ENCODE results near the gene KIF17.

Gene KIF17

GRCh38 chr1:20657024-20657423 lies 60.8 kb downstream of the KIF17 start:
- no peak for DNase-seq

GRCh38 chr1:20654104-20654690 lies 63.6 kb downstream of the KIF17 start:
- no peak for DNase-seq

DNA sequence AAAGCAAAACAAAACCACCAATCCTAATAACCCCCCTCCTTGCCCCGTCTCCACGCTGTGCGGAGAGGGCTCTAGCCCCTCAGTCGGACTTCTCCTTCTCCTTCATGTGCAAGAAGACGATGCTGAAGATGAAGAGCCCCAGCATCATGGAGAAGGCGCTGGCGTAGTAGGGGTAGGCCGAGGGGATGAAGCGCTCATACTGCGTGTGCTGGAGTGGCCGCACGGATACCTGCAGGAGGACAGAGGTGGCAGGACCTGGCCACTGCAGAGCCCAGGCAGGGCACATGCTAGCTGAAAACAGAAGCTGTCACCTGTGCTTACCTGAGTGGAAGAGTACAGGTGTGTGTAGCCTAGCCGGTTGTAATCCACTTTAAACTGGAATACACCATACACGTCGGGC lies 65.5 kb downstream of the KIF17 start:
- no peak for DNase-seq

DNA sequence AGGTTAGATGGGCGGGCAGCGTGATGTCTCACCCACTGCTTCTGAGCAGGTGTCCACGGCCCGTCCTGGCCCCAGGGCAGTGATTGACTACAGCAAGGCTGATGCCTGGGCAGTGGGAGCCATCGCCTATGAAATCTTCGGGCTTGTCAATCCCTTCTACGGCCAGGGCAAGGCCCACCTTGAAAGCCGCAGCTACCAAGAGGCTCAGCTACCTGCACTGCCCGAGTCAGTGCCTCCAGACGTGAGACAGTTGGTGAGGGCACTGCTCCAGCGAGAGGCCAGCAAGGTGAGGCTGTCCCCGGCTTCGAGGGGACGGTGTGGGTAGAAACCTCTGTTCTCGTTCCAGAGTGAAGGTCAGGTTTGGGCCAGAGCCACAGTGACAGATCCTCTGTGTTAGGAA lies 68.9 kb downstream of the KIF17 start:
- DNase-seq = no peak

GRCh38 chr1:20648438-20648837 lies 69.4 kb downstream of the KIF17 start:
- DNase-seq = no peak

DNA sequence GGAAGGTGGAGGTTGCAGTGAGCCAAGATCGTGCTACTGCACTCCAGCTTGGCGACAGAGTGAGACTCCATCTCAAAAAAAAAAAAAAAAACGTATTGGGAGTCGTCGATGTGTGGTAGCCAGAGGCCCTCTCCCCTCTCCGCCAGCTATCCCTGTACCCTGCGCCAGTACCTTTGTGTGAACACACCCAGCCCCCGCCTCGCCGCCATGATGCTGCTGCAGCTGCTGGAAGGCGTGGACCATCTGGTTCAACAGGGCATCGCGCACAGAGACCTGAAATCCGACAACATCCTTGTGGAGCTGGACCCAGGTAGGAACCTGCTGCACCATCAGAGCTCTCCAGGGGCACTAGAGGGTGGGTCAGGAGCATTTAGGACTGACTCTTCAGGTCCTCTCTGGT lies 72.4 kb downstream of the KIF17 start:
- no peak for DNase-seq

- DNase-seq = no peak
These were observed 73.4 kb downstream of the KIF17 start for GRCh38 chr1:20644416-20644815.

- DNase-seq = no peak
These were observed 74.7 kb downstream of the KIF17 start for GRCh38 chr1:20643080-20643479.

- no peak for DNase-seq
These were observed 75.8 kb downstream of the KIF17 start for GRCh38 chr1:20641975-20642374.

- peak; percentile 83 for DNase-seq
These were observed 77.6 kb downstream of the KIF17 start for GRCh38 chr1:20640183-20640597.

DNA sequence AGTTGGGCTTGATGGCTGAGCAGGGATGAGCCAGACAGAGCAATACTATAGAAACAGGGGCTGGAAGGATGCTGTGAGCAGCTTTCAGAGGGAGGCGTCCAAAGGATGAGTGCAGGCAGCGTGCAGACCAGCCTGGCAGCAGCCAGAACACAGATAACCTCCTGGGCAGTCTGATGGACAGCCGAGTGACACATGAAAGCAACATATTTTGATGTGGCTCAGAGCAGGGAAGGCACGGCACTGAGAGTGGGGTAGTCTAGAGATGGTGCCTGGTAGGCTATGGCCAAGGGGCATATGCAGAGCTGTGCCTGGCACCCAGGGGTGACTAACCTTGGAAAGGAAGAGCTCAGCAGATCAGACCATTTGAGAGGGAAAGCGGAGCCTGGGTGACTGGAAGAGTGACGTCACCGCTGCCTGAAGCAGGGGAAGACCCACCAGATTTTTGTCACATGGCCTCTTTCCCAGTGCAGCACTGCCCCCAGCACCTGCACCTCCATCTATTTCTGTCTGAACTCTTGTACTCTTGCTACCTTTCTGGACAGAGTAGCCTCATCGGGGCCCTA lies 80.9 kb downstream of the KIF17 start:
- no peak for DNase-seq

GRCh38 chr1:20634594-20635084 lies 83.2 kb downstream of the KIF17 start:
- DNase-seq = no peak

DNA sequence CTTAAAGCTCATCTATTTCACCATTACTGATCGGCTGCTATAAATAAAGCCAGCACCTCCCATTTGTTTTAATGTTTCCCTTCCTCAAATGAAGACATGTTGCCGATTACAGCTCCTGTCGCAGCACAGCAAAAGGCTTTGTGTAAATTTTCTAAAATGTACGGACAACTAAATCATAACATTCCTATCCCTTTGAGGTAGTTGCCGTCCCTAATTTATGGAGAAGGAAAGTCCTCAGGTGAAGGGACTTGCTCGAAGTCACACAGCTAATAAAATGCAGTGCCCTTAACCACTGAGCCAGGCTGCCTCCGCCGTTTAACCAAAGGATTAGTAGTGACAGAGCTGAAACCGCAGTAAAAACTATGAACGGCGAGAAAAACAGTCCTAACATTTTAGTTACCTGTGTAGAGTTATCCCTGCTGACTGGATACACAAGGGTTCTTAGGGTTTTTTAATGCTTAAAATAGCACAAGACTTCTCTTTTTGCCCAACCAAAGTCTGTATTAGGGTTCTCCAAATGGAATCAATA lies 83.7 kb downstream of the KIF17 start:
- DNase-seq = no peak

- peak; percentile 96 for DNase-seq
These were observed 84.4 kb downstream of the KIF17 start, which contains the start of gene PINK1 for GRCh38 chr1:20633190-20634064. Gene PINK1, plus strand, starts transcription at chr1:20633458. Its CDS starts 91 bp downstream, at chr1:20633549.

DNA sequence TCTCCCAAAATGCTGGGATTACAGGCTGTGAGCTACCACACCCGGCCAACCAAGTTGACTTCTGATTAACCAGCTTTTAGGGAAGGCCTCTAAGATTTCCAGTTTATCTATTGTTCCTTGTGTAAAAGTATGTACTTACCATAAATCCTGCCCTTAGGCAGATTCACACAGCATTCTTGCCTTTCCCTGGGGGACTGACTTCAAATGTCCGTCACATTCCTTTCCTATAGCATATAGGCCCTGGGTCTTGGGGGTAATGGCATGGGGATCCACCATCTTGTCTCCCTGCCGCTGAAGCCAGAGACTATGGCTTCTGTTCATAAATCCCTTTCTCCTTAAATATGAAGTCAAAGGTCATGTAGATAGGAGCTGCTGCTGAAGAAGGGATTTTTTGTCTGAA lies 85.4 kb downstream of the KIF17 start:
- DNase-seq = no peak

DNA sequence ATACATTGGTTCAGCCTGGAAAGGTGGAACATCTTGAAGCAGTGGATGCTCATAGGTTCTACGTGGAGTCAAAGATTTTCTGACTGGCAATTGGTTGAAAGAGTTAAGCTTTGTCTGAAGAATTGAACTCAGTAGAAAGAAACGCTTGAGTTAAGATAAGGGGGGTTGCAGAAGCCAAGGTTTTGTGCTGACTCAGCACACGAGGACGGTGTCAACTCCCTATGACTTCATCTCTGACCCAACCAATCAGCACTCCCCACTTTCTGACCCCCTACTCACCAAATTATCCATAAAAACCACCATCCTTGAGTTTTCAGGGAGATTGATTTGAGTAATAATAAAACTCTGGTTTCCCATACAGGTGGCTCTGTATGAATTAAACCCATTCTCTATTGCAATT lies 87.1 kb downstream of the KIF17 start:
- DNase-seq = no peak

DNA sequence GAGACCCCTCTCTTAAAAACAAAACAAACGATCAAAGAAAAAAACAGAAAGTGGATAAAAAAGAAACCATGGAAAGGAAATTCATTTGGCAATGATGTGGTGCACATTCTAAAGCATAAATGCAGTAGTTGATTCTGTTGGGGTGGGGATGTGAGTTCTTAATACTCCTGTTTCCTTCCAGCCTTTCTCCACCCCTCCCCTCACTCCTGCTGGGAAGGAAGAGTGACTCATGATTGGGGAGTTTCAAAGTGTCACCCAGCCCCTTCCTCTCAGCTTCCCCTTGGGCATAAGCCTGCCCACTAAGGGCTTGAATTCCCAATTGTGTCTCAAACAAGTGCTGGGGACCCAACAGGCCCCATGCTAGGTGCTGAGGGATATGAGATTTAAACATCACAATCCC lies 91.3 kb downstream of the KIF17 start:
- DNase-seq = no peak

- no peak for DNase-seq
These were observed 91.7 kb downstream of the KIF17 start for GRCh38 chr1:20626098-20626427.

DNA sequence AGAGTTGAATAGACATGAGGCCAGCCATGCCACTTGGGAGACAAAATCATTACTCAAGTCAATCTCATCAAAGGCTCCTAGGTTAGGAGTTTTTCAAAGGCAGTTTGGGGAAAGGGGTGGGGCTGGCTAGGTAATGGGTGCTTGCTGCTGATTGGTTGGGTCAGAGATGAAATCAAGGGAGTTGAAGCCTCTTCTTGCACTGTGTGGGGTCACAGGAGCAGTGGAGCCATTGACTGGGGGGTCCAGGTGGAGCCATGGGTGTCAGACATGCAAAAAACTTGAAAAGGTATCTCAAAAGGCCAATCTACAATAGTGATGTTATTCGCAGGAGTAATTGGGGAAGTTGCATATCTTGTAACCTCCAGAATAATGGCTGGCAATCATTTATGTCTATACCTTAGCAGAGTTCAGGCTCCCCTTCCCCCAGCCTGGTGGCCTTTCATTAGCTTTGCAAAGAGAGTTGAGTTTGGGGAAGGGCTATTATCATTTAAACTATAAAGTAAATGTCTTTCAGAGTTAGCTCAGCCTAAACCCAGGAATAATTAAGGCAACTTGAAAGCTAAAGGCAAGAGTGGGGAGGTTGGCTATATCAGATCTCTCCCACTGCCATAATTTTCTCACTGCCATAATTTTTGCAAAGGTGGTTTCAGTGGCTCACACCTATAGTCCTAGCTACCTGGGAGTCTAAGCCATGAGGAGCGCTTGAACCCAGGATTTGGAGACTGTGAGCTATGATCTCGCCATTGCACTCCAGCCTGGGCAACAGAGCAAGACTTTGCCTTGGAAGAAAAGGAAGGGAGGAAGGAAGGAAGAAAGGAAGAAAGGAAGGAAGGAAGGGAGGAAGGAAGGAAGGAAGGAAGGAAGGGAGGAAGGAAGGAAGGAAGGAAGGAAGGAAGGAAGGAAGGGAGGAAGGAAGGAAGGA lies 92.4 kb downstream of the KIF17 start:
- no peak for DNase-seq

GRCh38 chr1:20624709-20625108 lies 93.1 kb downstream of the KIF17 start:
- DNase-seq = no peak

- no peak for DNase-seq
These were observed 96.8 kb downstream of the KIF17 start for GRCh38 chr1:20621012-20621411.

GRCh38 chr1:20619999-20620398 lies 97.8 kb downstream of the KIF17 start:
- DNase-seq = no peak

- no peak for DNase-seq
These were observed 99.3 kb downstream of the KIF17 start for GRCh38 chr1:20618550-20618949.
